ENCODE results near the gene AGAP3.

Gene AGAP3

GRCh38 chr7:151187409-151188251 lies 101.4 kb downstream of the AGAP3 start:
- DNase-seq (ENCODE audit: low read depth): no peak

- DNase-seq (ENCODE audit: low read depth): no peak
These were observed 101.9 kb downstream of the AGAP3 start for GRCh38 chr7:151188252-151188542.

- DNase-seq (ENCODE audit: low read depth): no peak
These were observed 102.8 kb downstream of the AGAP3 start for GRCh38 chr7:151189038-151189437.

GRCh38 chr7:151191544-151191943 lies 105.3 kb downstream of the AGAP3 start:
- no peak for DNase-seq (ENCODE audit: low read depth)

- DNase-seq (ENCODE audit: low read depth): no peak
These were observed 105.8 kb downstream of the AGAP3 start for GRCh38 chr7:151192002-151192539.

GRCh38 chr7:151193203-151193978 lies 107.1 kb downstream of the AGAP3 start:
- DNase-seq (ENCODE audit: low read depth): no peak

Data from stimulated activated CD8-positive, alpha-beta memory T cell treated with anti-CD3 and anti-CD28 coated beads, Interleukin-12 subunit alpha, Interleukin-12 subunit beta, amount 100 ng/mL, for 1 hour (primary cell).